NCI-H2227 (cell line): Measurements from ENCODE around the gene NETO1.

ENCODE experiments used
- DNase-seq: peaks from one replicate; lab custom pipeline; 2025; ENCODE audit not compliant: unreplicated experiment; lab: John Stamatoyannopoulos, UW

The NETO1 gene, protein sequence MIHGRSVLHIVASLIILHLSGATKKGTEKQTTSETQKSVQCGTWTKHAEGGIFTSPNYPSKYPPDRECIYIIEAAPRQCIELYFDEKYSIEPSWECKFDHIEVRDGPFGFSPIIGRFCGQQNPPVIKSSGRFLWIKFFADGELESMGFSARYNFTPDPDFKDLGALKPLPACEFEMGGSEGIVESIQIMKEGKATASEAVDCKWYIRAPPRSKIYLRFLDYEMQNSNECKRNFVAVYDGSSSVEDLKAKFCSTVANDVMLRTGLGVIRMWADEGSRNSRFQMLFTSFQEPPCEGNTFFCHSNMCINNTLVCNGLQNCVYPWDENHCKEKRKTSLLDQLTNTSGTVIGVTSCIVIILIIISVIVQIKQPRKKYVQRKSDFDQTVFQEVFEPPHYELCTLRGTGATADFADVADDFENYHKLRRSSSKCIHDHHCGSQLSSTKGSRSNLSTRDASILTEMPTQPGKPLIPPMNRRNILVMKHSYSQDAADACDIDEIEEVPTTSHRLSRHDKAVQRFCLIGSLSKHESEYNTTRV

DNA sequence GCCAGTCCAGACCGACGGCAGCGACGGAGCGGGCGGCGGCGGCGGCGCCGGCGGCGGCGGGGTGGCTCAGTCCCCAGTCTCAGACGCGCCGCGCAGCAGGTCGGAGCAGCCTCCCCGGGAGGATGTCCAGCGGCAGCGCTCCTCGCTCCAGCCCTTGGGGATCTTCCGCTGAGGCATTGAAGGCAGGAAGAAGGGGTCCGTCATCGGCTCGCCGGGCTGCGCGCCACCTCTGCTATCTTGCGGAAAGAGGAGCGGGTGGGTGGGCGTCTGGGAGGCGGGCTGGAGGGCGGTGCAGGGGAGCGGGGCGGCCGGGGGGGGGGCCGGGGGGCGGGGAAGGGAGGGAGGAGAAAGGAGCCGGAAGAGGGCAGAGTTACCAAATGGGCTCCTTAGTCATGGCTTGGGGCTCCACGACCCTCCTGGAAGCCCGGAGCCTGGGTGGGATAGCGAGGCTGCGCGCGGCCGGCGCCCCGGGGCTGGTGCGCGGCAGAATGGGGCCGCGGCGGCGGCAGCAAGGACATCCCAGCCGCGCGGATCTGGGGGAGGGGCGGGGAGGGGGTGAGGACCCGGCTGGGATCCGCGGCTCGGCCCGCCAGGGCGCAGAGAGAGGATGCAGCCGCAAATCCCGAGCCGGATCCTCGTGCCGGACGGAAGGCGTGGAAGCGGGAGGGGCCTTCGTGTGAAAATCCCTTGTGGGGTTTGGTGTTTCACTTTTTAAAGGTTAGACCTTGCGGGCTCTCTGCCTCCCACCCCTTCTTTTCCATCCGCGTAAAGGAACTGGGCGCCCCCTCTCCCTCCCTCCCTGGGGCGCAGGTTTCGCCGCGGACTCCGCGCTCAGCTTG is at the start of gene NETO1:
TSS of gene NETO1 (minus strand) at position 242 of the 839 bp plus-strand sequence. CDS start 696 bp downstream, outside the sequence.
- no peak for DNase-seq

DNA sequence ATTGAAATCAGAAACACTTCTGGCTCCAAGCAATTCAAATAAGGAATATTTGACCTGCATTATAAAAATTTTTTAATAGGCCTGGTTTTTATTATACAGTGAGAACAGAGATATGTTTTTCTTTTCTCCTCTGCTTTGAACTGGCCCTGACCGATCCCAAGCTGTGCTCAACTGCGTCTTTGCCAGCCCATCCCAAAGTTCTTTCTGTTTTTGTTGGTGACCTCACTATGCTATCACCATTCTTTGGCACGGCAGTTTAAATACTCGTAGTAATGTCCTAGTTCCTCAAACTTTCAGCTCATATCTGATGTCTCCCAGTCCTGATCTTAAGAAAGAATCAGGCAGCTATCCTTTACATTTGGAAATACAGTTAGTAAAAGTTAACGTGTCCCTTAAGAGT is 42.3 kb upstream of the NETO1 start:
- no peak for DNase-seq

DNA sequence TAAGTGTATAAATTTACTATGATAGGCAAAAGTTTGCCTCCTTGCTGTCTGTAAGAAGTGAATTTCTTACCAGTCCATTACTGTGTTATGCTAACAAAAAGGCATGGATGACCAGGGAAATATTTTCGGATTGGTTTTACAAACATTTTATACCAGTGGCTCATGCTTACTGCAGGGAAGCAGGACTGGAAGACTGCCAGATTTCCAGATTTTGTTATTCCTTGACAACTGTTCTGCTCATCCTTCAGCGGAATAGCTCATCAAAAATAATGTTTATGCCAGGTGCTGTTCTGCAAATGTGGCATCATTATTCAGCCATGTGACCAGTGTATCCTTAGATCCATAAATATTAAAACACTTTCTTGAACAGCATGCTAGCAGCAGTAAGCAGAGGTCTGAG is 40.4 kb upstream of the NETO1 start:
- DNase-seq: no peak

DNA sequence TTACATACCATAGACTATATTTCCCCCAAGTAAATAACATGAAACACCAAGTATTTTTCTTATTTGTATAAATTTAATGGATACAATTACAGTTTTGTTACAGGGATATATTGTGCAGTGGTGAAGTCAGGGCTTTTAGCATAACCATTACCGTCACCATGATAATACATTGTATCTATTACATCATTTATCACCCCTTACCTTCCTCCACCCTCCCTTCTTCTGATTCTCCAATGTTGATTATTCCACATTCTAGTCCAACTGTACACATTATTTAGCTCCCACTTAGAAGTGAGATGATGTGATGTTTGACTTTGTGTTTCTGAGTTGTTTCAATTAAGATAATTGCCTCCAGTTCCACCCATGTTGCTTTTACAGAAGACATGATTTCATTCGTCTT is 35.2 kb upstream of the NETO1 start:
- no peak for DNase-seq

DNA sequence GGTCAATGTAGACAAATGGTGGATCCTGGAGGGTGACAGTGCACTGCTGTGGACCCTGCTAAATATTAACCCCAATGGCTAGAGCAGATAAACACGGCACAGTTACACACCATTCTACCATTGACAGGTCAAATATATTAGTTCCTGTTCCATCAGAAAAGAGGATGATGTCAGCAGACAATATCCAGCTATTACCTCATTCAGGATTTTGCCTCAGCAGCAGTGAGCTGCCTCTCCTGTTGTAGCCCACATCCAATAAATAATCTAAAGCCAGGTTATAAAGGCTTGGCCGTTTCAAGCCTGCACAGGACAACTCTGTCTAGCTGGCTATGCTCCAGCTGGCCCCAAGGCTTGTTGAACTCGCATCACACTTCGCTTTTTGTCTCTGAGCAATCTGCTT is 31.6 kb upstream of the NETO1 start:
- no peak for DNase-seq

DNA sequence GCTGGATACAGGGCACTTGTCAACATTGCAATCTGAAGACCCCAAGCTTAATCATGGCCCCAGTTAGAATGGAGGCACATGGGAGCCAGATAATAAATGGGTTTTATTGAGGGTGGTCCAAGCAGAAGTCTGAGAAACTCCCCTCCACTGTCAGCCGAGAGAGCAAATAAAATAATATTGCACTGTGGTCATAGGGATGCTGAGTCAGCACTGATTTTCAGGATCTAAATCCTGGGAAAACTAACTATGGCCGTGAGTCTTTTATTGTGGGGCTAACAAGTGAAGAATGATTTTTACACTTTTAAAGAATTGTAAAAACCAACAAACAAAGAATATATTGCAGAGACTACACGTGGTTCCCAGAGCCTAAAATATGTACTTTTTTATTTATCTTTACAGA is 31.1 kb upstream of the NETO1 start:
- DNase-seq: no peak

DNA sequence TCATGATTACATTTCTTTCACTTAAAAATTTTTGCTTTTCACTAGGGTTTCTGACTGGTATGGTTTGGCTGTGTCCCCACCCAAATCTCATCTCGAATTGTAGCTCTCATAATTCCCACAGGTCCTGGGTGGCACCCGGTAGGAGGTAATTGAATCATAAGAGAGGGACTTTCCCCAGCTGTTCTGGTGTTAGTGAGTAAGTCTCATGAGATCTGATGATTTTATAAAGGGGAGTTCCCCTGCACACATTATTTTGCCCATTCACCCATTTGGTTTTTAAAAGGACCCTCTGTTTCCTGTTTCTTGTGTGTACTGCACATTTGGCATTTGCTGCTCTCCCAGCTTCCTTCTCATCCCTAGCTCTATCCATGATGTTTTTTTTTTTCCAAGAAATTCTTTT is 27.8 kb upstream of the NETO1 start:
- no peak for DNase-seq

DNA sequence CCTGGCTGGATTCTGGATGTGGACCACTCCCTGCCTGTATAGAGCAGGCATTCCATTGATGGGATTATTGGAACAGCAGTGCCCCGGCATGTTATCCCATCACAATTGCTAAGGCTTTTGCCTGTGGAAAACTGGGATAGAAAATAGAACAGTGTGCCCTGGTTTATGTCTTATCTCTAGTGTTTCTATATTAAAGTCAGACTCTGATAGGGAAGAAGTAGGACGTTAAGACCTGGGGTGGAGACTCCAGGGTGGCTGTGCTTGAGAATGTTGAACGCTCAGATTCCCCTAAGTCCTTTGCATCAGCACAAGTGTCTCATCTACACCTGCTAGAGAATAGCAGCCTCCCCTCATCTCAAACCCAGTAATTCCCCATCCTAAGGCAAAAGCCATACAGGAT is 10.8 kb upstream of the NETO1 start:
- DNase-seq: no peak

DNA sequence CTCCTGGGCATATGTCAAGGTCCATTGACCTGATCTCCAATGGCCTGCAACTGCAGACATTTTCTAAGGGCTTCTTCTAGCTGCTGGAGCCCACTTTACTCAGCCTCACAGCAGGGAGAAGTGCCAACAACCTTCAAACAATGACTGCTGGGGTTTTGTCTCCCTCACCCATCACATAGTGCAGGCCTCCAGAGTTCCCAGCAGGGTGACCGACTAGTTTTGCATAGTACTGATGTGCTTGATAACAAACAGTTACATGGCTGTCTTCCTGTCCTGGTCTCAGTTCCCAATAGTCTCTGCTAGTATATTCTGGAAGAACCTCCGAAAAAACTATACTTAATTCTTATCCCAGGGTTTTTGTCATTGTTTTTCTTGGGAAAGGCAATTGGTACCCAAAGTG is 10.4 kb upstream of the NETO1 start:
- DNase-seq: no peak

DNA sequence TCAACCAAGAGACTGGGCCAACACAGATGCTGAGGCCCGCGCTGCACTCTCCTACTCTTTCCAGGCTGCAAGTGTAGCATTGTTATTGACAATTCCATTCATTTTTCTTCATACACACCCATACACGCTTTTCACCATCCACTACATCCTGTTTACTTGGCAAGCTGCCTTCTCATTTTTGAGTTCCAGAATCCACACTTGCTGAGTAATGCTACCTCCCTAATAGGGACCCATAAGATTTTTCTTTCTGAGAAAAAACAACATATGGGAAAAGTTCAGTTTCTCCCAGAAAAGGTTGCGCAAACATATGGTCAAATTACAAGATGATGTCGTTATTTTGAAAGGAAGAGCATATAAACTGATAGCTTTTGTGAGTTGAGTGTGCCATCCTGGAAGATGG is 3.3 kb upstream of the NETO1 start:
- DNase-seq: no peak

DNA sequence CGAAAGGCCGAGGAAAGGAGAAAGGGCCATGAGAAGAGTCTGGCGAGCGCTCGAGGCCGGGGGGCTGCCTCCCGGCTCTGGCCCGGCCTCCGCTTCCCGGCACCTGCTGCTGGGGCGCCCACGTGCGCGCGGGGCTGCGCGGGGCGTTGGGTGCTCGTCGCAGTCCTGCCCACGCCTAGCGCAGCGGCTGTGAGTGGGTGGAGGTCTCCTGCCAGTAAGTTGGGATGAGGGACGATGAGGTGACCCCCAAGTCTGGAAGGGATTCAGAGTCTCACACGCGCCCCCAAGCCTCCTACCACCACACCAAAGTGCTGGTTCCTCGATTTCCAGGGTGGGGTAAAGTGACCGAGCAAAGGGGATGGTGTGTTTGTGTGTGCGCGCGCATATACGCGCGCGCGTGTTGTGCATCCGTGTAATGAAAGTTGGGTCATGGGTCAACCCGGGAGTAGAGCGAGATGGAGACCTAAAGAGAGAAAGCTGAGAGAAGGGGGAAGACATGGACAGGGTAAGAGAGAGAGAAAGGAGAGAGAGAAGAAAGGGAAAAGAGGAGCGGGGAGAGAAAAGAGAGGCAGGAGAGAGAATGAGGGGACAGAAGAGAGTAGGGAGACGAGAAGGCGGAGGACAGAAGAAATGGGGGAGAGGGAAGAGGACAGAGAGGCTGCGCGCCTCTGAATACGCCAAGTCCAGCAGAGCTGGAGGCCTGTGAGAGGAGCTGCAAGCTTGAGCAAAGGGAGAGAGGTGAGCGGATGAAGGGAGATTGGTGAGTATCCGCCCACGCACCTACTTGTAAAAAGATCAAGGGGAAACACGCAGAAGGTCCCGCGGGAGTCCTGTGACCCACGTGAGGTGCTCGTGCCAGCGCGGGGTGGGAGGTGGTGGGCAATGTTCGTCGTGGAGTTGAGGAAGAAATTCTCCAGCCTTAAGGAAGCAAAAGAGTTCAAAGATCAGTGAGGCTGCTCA is 1.7 kb upstream of the NETO1 start:
- no peak for DNase-seq

DNA sequence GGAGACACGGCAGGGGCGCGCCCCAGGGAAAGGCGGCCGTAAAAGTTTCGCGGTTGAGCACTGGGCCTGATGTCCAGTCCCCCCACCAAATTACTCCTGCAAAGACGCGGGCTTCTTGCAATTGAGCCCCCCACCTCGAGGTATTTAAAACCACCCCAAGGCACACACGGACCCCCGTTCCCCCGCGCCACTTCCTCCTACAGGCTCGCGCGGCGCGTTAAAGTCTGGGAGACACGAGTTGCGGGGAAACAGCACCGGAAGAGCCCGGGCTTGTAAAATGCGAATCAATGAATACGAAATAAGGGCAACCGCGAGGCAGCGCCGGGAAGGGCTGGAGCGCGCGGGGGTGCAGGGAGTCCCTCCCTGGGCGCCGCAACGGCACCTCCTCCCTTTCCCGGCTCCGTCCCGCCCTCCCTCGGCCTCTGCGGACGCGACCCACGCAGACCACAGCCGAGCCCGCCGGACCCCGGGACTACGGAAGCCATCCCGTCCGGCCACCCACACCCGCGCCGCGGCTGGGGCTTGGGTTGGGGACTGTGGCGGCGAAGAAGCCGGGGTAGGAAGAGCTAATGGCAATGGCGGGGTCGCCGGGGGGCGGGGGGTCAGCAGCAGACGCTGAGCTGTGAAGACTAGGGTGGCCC is 918 bp upstream of the NETO1 start:
- DNase-seq: no peak

DNA sequence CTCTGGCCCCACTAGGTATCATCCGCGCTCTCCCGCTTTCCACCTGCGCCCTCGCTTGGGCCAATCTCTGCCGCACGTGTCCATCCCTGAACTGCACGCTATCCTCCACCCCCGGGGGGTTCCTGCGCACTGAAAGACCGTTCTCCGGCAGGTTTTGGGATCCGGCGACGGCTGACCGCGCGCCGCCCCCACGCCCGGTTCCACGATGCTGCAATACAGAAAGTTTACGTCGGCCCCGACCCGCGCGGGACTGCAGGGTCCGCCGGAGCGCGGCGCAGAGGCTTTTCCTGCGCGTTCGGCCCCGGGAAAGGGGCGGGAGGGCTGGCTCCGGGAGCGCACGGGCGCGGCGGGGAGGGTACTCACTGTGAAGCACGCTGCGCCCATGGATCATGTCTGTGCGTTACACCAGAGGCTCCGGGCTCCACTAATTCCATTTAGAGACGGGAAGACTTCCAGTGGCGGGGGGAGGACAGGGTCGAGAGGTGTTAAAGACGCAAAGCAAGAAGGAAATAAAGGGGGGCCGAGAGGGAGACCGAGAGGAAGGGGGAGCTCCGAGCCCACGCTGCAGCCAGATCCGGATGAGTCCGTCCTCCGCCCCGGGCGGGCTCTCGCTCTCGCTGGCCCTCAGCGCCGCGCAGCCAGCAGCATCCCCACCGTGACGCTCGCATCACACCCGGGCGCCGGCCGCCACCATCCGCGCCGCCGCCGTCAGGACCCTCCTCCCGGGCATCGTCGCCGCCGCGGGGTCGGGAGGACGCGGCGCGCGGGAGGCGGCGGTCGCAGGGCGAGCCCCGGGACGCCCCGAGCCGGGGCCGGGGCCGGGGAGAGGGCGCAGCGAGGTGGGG is 664 bp downstream of the NETO1 start:
- DNase-seq: no peak

DNA sequence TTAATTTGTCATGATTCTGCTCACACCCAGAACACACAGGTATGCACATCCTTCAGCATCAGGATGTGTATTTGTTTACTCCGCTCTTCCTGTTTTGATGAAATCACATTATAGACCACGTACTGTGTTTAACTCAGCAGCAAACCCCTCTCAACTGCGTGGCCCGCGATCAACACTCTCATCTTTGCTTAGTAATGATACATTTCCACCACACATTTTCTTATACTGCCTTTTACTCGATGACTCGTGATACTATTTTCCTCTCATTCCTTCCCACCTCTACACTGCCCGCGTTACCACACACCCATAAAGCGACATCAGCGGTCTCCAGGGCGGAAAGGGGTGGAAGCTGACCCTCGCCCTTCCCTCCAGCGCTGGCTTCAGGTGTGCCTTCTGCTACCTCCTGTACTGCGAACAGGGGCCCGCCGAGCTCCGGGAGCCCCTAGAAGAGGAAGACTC is 1.3 kb downstream of the NETO1 start:
- no peak for DNase-seq

DNA sequence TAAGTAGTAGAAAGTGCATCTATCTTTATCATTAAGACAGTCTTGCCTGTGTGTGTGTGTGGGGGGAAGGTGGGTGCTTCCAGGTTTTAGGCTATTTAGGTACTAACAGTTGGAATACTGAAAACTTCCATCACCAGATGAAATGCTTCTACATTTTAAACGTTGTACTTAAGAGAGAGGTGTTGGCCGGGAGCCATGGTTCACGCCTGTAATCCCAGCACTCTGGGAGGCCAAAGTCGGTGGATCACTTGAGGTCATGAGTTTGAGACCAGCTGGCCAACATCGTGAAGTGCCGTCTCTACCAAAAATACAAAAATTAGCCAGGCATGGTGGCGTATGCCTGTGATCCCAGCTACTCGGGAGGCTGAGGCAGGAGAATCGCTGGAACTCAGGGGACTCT is 4.0 kb downstream of the NETO1 start:
- no peak for DNase-seq

DNA sequence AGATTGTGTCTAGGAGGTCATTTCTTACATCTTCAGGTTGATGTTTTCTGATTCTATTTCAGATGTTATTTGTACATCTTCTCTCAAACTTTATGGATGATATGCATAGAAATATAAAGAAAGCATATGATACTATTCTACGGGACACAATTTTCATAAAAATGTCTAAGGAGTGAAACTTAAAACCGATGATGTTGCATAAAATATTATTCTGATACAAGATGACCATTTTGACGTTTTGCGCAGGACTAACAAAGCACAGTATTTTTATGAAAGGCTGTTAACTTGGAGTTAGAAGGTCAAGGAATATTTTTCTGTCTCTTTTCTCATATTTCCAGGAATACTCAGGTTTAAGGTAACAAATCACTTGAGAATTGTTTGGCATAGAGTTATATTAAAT is 8.7 kb downstream of the NETO1 start:
- no peak for DNase-seq

DNA sequence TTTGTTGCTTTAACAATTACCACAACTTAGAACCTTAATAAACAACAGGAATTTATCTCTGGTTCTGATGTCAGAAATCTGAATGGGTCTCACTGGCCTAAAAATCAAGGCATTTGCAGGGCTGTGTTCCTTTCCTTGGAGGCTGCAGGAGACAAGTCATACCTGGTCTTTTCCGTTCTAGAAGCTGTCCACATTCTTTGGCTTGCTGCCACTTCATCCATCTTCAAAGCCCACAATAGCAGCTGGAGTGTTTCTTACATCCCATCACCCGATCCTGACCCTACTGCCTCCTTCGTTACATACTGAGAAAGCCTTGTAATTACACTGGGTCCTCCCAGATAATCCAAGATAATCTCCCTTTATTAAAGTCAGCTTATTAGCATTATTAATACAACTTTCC is 18.1 kb downstream of the NETO1 start:
- no peak for DNase-seq

DNA sequence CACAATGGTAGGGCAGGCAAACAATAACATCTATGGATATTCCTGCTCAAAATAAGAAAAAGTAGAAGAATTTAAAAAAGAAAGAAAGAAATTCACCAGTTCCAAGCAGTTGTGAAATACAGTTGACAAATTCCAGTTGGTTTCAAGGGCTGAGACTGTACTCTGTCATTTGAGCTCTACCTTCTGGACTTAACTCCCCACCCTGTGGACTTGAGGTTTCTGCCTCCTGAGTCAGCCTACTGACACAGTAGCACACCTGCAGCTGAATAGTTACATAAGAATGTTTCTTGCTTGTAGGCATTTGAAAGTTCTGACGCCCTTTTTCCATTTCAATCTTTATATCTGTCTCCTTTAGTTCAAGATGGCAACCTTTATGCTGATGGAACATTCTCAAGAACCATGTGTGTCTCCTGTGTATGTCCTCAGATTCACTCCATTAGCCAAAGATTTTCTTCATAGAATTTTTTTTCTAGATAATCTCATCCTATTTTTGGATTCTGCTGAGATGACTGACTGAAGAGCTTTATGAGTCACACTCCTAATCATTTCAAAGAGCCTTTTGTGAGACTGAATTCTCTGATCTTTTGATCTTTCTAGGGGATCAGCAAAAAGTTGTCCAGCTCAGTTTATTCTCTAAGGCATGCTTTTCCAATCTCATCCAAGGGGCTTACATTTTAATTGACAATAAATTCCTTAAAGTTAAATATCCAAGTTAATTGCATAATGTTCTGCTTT is 19.1 kb downstream of the NETO1 start:
- no peak for DNase-seq

DNA sequence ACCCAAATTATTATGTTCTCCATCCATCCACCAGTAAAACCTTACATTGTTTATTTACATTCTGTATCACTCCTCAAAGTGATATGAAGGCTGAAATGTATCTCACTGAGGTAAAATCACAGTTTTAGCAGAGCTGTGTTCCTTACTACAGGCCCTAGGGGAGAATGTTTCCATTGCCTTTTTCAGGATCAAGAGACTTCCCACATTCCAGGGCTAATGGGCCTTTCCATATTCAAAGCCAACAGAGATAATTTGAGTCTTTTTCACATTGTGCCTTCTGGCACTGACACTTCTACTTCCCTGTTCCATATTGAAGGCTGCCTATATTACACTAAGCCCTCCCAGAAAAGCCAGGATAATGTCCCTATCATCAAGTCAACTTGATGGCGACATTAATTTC is 20.0 kb downstream of the NETO1 start:
- no peak for DNase-seq
